GM19025 (cell line): Measurements from ENCODE around the gene NPHP4.
"Not testable (repeated sequence)": the region's sequence is repeated elsewhere in the genome, so short reads cannot be mapped to it uniquely, and the experiment has no call there.

Experiments
- ATAC-seq: cut with Tn5 transposase; IDR thresholded peaks from one replicate; pipeline ENCODE4 v1.9.1; 2021; ENCODE audit warnings: mild to moderate bottlenecking, low read depth, moderate library complexity; ENCODE audit not compliant: unreplicated experiment

NPHP4 gene

DNA sequence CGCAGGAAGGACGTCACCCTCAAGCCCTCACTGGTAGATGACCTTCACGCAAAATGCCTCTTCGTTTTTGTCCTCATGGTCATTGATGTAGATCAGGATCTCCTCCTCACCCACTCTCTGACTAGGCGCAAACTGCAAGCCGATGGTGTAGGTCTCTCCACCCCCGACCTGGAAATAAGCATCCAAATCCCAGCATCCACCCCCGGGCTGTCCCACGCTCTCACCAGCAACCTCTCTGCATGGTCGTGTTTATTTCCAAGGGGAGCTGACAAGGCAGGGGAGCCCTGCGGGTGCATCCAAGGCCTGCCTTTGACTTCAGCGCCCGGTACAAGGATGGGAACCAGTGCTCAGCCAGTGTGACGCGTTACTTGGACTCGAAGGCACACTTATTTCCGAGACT, 129.0 kb downstream of the NPHP4 start:
- ATAC-seq, result no peak

DNA sequence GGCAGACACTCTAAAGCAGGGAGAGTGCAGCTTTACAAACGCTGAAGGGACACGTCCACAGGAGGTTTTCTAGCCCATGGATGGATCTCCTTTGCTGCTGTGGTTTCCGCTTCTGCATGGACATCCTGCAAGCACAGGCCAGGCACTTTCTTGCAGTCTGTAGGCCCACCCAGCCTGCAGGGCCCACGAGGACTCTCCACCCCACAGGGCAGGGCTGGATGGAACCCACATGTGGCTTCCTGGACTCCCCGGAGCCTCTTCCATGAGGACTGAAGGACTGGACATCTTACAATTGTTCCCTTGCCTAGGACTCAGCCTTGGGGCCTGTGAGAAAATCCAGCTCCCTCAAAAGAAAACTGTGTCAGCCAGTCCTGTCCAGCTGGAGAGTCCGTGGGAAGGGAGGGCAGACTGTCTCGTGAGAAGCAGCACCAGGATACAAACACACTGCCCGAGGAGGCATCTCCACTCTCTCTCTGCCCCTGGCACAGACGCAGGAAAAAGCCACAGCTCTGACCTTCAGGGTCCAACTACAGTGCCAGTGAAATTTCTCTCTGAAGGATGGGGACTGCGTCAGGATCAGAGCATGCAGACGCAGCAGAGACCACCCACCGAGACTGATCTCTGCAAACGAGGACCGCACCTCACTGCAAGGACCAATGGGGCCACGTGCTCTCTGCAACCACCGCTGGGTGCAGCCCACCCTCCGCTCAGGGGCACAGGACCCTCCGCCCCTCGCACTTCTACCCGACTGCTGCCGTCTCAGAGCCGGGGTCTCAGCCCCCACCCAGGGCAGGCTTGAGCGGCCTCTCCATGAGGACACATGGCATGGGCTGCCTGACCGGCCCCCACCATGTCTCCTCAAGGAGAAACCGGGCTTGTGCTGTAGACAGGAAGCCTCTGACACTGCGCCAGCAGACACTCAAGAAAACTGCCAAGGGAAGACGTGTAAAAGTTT, 130.1 kb downstream of the NPHP4 start:
- ATAC-seq, result no peak

DNA sequence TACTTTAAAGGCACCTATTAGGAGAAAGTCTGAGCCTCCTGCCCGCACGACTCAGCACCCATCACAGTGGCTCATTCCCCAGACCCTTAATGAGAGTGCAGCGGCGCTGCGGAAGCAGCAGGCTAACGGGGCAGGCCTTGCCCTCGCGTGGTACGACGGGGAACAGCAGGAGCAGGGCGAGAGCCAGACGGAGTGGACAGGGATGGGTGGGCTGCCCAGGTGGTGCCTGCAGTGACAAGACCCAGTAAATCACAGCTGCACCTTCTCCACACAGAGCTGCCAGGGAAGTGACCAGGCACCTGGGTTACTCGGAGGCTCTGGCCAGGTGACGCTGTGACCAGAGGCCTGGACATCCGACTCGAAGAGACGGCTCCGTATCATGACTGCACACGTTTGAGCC, 131.9 kb downstream of the NPHP4 start:
- no peak for ATAC-seq

DNA sequence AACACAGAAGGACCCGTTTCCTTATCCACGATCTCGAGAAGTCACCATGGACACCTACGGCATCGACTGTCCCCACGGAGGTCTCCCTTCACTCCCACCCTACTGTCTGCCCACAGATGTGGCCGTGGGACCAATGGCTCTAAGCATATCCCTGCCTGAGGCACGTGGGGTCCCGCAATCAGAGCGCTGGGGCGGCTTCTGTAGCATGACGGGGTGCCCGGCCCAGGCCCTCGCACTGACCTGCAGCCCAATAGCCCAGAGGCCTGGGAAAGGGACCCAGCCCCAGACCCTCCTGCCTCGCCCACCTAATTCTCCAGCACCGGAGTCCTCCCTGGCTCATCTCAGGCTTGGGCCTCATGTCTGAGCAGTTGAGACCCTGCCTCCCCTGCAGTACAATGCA, 132.5 kb downstream of the NPHP4 start:
- no peak for ATAC-seq

DNA sequence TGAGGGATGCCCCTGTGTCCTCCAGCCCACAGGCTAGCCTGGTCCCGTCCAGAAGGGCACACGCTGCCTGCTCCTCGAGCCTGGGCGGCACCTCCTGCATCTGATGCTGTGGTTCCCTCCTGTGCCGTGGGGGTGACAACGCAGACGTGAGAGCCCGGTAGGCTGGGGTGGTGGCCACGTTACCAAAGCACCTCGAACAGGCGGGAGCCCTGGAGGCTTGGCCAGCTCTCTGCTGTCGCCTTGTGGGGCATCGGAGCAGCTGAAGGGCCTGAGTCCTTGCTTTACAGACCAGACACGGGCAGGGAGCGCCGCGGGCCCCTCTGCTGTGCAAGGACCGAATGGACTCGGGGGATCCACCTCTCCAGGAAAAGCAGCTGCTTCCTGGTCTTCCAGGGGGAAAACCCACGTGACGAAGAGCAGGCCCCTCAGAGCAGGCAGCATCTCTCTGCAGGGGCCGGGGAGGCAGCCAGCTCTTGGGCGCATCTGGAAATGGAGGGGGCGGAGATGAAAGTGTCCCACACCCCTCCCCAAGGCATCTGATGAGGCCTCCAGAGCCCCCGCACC, 133.3 kb downstream of the NPHP4 start:
- ATAC-seq, result no peak

DNA sequence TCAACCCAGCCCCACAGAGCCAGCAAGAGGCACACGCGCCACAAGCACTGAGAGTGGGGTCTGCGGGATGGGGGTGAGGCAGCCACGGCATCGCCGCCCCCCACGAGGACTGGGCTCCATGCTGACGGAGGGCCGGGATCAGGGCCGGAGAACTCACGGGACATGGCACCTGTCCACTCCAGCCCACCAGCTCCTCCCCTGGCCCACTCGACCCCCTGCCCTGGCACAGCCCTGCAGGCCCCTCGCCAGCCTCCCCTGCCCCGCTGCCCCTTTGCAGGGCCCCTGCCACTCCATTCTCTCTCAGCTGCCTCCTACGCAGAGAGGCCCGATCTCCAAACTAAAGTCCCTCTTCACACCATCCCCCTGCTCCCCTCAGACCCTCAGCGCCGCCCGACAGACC, 134.0 kb downstream of the NPHP4 start:
- ATAC-seq, result no peak

DNA sequence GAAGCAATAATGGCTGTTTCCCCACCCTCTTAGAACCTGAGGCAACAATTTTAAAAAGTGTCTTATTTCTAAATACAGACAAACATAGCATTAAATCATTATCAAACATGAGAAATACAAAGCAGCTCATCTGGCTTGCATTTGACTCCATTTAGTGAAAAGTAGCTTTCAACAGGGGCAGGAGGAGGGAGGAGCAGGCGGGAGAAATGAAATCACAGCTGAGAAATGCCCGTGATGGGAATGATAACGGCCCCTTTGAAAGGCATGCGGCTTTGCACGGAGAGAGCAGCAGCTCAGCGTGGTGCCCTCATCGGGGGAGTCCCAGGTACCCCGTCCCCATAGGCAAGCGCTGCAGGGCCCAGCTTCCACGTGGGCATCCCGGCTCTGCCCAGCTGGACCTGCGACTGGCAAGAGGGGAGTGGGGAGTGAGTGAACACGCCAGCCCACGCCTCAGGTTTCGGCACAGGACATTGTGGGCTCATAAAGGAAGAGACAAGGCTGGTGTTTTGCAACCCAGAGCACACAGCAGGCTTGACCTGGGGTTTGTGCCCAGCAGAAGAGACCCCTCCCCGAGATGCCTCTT, 134.6 kb downstream of the NPHP4 start:
- ATAC-seq, result no peak

DNA sequence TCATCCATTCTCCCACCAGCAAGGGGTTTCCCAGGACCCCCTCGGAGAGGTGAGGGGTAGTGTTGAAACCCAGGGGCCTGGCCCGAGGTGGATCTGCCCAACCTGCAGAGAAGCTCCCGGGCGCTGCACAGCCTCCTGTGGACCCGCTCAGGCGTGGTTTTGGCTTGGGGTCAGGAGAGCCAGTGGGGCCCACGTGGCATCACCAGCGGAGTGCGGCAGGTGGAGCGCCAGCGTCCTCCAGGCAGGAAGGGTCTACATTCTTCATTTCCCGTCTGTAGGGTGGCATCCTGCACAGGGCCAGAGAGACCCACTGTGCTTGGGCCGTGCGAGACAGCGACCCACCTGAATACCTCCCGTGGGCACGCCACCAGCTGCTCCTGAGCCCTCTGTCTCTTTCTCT, 135.2 kb downstream of the NPHP4 start:
- ATAC-seq, result no peak

DNA sequence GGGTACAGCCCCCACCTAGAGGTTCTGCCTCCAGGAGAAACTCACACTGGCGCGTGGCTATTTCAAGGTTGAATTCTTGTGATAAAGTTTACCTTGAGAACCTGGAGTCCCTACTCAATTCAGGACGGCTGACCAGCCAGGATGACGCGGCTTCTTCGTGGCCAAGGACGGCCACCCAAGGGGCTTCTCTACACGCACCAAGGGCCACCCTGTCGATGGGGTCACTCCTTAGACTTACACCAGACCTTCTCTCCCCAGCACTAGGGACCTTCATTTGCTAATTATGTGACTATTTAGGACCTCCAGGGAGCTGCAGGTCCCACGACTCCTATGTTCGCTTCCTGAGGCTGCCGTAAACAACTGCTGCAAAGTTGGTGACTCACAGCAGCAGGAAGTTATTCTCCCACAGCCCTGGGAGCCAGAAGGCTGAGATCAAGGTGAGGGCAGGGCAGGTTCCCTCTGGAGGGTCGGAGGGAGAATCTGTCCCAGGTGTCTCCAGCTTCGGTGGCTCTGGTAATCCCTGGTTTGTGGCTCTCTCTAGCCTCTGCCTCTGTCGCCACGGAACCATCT, 135.9 kb downstream of the NPHP4 start:
- no peak for ATAC-seq

DNA sequence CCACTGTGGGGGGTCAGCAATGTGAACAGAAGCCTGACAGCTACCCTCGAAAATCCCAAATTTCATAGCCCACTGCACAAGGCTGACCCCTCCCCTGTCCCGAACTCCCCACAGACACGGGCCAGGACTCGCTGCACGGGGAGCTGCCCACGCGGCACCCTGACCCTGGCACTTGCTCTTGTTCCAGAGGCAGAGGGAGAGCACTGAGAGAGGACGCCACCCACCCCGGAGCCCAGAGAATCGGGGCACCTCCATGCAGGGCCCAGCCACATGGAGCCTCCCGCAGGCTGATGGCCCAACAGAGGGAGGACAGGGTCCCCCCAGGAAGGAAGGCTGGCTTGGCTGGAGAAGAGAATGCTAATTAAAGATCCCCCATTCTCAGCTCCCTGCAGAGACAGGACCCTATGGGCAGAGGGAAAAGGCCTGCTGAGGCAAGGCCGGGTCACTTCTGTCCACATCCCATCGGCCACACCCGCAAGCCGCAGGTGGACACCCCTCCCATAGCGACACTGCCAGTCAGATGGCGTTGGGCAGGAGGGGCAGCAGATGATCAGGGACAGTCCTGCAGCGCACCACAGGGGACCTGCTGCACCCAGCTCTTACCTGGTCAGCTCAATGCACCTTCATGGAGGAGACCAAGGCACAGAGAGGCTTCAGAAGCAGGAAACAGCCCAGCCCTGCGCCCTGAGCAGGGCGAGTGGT, 136.9 kb downstream of the NPHP4 start:
- no peak for ATAC-seq

DNA sequence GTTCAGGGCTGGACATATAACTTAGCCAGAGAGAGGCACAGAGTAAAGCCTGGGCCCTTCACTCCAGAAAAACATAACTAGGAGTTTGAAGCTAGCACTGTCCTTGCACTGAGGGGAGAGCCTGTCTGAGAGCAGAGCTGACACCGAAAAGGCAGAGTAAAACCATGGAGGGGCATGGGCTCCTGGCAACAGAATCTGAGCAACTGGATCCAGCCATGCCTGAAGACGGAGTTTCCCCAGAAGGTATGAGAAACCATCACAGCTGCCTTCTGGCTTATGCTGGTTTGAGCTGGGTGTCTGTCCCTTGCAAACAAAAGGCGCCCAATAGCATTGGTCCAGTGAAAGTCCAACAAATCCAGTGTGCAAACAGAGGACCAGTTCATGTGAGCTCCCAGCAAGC, 137.5 kb downstream of the NPHP4 start:
- no peak for ATAC-seq

DNA sequence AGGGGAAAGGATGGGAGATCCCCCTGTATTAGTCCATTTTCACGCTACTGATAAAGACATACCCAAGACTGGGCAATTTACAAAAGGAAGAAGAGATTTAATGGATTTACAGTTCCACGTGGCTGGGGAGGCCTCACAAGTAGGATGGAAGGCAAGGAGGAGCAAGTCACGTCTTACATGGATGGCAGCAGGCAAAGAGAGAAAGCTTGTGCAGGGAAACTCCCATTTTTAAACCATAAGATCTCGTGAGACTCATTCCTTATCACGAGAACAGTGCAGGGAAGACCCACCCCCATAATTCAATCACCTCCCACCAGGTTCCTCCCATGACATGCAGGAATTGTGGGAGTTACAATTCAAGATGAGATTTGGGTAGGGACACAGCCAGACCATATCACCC, 138.4 kb downstream of the NPHP4 start:
- not testable (repeated sequence) for ATAC-seq

DNA sequence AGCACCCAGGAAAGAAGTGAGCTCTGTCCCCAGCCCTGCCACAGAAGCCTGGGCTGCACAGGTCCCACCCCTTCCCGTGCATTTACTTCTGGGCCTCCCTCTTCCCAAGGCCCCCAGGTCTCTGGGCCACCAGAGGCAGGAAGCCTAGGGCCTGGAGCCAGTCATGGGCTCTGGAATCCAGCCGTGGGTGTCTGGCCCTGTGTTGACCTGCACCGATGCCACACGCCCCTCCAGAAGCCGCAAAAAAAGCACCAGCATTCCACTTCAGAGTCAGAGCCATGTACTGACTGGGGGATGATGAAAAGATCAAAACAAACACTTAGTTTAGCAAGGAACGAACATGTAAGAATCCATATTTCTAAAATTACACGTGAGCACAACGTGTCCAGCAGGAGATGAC, 141.7 kb downstream of the NPHP4 start:
- ATAC-seq, result no peak

DNA sequence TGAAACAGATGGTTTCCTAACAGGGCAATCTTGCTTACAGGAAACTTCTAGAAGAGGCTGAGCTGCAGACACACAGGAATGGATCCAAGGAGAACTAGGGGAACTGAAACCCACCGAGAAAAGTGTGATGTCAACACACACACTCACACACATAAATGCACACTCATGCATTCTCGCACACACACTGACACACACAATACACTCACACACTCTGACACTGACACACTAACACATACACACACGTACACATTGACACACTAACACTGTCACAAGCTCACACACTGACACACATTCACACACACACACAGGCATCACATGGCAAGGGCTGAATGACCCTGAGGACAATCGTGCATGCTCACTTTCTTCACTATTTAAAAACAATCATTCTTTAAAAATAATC, 142.7 kb downstream of the NPHP4 start:
- no peak for ATAC-seq

DNA sequence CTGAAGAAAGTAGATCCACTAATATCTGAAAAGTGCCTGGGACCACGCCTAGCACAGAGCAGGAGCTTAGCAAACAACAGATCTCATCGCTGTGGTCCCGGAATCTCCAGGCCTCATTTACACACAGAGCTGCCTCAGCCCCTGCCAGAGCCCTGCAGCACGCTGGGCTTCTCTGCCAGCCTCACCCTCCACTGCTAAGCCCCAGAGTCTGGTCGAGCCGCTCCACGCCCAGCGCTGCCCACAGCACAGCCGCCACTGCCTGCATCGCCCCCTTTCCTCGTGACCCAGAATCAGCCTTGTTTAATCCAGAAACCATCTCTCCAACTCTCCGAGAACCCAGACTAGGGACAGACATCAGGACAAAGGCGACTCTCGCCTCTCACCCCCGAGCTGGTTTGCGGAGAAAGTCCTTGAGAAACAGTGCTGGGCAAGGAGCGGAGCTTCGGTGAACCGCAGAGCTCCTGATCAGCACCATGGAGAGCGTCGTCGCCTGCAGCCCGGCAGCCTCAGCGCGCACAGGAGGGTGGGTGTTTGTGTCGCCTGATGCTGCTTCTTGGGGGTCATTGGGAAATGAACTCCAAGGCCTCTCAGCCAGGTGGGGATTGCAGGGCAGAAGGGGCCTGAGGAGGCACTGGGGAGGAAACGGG, 145.1 kb downstream of the NPHP4 start:
- ATAC-seq, result no peak

DNA sequence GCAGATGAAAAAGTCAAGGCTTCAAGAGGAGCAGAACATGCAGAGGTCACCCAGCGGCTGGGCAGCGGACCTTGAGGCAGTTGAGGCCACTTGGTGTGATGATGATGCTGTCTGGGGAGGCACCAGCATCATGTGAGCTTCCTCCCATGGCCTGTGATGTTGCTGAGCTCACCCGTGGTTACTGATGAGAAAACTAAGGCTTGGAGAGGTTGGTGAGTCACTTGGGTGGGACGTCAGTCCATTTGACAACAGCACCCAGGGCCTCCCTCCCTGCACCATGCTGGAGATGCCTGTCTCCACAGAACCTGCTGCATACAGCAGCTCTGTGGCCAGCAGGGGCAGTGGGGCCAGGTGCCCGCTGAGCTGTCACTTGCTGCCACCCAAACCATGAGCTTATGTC, 146.8 kb downstream of the NPHP4 start:
- no peak for ATAC-seq

DNA sequence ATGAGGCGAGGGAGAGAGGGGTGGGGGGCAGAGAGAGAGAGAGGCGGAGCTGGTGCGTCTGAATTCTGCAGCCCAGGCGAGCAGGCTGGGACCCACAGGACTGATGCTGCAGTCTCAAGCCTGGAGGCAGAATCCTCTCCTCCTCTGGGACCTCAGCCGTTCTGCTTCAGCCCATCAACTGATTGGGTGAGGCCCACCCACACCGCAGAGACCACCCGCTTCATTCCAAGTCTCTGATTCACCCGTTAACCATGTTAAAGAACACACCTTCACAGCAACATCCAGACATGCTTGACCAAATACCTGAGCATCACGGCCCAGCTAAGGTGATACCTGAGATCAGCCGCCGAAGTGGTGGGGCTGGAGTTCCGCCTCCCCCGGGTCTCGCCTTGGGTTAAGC, 147.8 kb downstream of the NPHP4 start:
- ATAC-seq, result no peak

DNA sequence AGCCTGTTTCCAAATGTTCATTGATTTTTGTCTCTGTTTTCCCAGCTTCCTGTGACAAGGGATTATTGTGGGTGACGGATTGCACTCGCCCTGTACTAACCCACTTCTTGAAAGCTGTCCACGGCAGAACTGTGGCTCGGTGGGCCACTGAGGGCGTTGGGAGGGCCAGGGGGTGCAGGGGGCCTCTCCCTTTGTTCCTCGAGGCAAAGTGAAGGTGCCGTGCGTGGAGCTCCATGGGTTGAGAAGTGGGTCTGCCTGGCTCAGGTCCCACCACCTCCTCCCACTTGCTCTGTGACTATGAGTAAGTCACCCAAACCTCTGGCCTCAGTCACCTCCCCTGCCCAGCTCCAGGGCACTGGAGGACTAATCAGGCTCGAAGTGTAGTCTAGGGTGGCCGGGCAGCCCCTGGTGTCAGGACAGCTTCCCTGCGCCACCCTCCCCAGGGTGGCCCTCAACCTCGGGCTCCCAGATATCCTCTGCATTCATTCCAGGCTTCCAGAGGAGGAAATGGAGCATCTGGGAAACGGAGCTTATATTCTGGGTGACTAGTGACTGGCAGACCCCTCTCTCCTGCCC, 148.6 kb downstream of the NPHP4 start:
- no peak for ATAC-seq

DNA sequence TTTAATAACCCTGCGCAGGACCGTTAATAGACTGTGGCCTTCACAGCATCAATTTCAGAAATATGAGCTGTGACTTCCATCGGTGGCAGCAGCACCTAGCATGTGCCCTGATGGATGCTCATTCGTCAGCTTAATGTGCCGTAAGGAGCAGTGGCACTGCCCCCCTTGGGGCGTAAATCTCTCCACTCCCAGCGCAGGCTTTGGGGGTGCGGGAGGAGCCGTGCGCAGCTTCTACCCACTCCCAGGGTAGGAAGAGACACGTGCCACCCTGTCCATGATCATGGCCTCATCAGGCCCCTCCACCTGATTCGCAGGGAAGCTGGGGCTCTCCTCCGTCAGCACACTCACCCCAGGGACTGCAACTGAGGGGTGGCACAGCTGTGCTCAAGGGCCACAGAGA, 149.5 kb downstream of the NPHP4 start:
- no peak for ATAC-seq

DNA sequence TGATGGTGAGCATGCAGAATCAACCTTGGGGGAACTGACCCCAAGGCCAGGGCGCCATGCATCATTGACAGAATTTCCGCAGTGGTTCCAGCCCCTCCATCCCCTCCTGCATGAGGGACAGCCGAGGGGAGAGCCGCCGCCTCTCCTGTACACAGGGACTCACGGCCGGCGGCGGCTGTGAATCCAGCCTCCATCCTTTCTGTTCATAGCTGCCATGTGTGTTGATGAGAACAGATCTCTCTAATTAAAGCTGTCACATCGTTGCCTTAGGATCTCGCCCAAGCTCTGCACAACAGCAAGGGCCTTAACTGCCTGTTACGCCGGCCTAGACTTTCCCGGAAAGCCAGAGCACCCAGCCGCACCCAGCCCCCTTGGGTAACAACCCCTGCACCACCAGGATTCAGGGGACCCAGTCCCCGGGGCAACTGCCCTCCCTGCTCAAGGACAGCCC, 151.6 kb downstream of the NPHP4 start:
- no peak for ATAC-seq
